HEK293T (cell line): ENCODE data around the gene SIGLEC12.

Experiments used
- ARNT ChIP-seq: fragments of 450-650 bp; IDR thresholded peaks from 2 replicates; pipeline ENCODE4 v1.6.1; 2017; ENCODE audit warnings: mild to moderate bottlenecking
- BHLHE40 ChIP-seq: fragments of 450-650 bp; IDR thresholded peaks from 2 replicates; pipeline ENCODE4 v1.6.1; 2016; ENCODE audit warnings: mild to moderate bottlenecking, moderate library complexity, borderline replicate concordance
- ELF4 ChIP-seq: fragments of 450-650 bp; IDR thresholded peaks from 2 replicates; pipeline ENCODE4 v1.6.1; 2017; ENCODE audit warnings: antibody characterized with exemption
- FOXA1 ChIP-seq: fragments of 450-650 bp; IDR thresholded peaks from 2 replicates; pipeline ENCODE4 v1.6.1; 2016; ENCODE audit warnings: mild to moderate bottlenecking
- FOXK2 ChIP-seq: fragments of 450-650 bp; IDR thresholded peaks from 2 replicates; pipeline ENCODE4 v1.6.1; 2016; ENCODE audit warnings: mild to moderate bottlenecking
- FOXM1 ChIP-seq: fragments of 450-650 bp; IDR thresholded peaks from 2 replicates; pipeline ENCODE4 v1.6.1; 2017; ENCODE audit warnings: mild to moderate bottlenecking, borderline replicate concordance
- HDGF ChIP-seq: fragments of 450-650 bp; IDR thresholded peaks from 2 replicates; pipeline ENCODE4 v1.6.1; 2017; ENCODE audit warnings: antibody characterized with exemption, borderline replicate concordance
- L3MBTL2 ChIP-seq: fragments of 450-650 bp; conservative IDR thresholded peaks from 2 replicates; pipeline ENCODE4 v1.6.1; 2016; ENCODE audit warnings: mild to moderate bottlenecking
- LEF1 ChIP-seq: fragments of 450-650 bp; IDR thresholded peaks from 2 replicates; pipeline ENCODE4 v1.6.1; 2017; ENCODE audit warnings: mild to moderate bottlenecking, borderline replicate concordance
- SP1 ChIP-seq: fragments of 450-650 bp; IDR thresholded peaks from 2 replicates; pipeline ENCODE4 v1.6.1; 2017
- SUZ12 ChIP-seq: fragments of 450-650 bp; IDR thresholded peaks from 2 replicates; pipeline ENCODE4 v1.6.1; 2016; ENCODE audit warnings: mild to moderate bottlenecking
- TARDBP ChIP-seq: fragments of 450-650 bp; IDR thresholded peaks from 2 replicates; pipeline ENCODE4 v1.6.1; 2016
- ZNF384 ChIP-seq: fragments of 450-650 bp; IDR thresholded peaks from 2 replicates; pipeline ENCODE4 v1.6.1; 2016
- TF ChIP-seq, protein P1 (sequence below): fragments of 450-650 bp; IDR thresholded peaks from 2 replicates; pipeline ENCODE4 v1.6.1; 2016

DNA sequence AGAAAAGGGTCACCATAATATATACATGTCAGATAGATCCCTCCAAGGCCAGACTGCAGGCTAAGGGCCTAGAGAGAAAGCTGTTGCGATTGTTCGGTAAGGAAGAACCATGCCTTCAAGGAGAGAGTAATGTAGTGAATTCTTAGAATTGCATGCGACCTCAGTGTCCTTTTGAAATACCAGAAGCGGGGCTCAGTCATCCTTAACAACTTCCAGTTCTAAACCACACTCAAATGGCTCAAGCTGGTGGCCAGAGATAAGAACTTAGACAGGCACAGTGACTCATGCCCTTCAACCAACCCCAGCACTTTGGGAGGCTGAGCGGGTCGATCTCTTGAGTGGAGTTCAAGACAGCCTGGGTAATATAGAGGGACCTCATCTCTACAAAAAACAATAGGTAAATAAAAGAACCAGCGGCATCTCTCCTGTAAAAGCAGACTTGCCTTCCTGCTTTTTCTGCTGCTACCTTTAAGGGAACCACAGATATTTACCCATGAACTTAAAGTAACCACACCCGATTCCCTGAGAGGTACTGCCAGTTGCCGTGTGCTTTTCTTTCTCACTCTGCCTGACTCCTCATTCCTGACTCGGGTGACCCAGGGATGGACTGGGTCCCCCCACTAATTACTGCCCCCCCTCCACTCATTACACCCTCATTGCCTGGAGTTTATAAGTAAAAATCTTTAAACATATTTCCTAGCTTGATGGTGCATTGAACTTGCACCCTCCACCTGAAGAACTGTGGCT is 45.2 kb upstream of the SIGLEC12 start:
- TF ChIP-seq SUZ12 (no peak), ELF4 (no peak), ZNF384 (no peak), FOXM1 (no peak), L3MBTL2 (no peak), BHLHE40 (no peak), ARNT (no peak), SP1 (no peak), FOXK2 (no peak), FOXA1 (no peak), TARDBP (no peak), HDGF (no peak), LEF1 (no peak)
- TF ChIP-seq, protein P1, sequence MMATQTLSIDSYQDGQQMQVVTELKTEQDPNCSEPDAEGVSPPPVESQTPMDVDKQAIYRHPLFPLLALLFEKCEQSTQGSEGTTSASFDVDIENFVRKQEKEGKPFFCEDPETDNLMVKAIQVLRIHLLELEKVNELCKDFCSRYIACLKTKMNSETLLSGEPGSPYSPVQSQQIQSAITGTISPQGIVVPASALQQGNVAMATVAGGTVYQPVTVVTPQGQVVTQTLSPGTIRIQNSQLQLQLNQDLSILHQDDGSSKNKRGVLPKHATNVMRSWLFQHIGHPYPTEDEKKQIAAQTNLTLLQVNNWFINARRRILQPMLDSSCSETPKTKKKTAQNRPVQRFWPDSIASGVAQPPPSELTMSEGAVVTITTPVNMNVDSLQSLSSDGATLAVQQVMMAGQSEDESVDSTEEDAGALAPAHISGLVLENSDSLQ, result no peak
